Muscle of back (tissue), 11 donors: ENCODE data around the gene RNU1-3. TPM values are rescaled to one million over a fixed set of nuclear protein-coding genes. Genes with fewer than 3 reads are reported as not detected.
"Not testable (repeated sequence)": the region's sequence is repeated elsewhere in the genome, so short reads cannot be mapped to it uniquely, and the experiment has no call there.

Experiments
- DNase-seq, 3 donors: peaks; one replicate each; pipeline versions ENCODE4 v3.0.0 to v3.0.0-alpha.2; 2013
- polyA plus RNA-seq, 10 donors: library from polyadenylated mRNA; unstranded; fragments of 120-200 nt; gene quantifications; one replicate each; pipeline ENCODE4 v1.2.1, GENCODE V29; 2013; ENCODE audit not compliant: insufficient read length in 10 of 10

RNU1-3 gene
- polyA plus RNA-seq, 10 donors = 1.2 TPM; not detected in 9

- DNase-seq = not testable (repeated sequence)
Measured at GRCh38 chr1:16694308-16694702, 27.6 kb upstream of the RNU1-3 start.

DNA sequence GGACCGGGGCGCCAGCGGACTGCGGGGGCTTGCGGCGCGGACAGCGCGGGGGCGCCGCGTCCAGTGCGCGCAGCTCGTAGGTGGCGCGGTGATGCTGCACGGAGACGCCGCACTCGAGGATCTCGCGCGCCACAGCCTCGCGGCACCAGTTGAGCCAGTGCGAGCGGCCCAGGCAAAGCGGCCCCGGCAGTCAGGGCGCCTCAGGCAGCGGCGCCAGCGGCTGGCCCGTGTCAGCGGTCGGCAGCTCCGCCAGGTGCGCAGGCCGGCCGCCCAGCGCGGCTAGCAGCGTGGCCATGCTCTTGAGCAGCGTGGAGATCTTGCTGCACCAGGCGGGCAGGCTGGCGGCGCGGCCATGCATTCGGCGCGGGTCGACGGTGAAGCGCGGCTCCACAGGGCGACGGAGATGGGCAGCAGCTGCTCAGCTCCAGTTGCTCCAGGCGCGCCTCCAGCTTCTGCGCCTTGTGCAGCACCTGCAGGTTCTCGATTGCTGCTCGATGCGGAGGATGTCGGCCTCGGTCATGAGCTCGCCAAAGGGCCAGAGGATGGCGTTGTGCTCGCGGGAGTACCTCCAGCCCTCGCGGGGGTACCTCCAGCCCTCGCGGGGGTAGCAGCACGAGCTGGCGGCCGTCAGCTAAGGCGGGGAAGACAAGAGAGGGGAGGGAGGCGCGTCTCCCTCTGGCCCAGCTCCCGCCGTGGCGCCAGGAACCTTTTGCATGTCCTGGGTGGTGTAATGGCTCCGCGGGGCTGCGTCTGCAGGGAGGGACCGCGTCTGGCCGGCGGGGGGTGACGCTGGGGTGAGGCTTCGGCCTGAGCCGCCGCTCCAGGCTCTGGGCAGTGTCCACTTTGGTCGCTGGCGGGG is 26.9 kb upstream of the RNU1-3 start:
- not testable (repeated sequence) for DNase-seq

DNA sequence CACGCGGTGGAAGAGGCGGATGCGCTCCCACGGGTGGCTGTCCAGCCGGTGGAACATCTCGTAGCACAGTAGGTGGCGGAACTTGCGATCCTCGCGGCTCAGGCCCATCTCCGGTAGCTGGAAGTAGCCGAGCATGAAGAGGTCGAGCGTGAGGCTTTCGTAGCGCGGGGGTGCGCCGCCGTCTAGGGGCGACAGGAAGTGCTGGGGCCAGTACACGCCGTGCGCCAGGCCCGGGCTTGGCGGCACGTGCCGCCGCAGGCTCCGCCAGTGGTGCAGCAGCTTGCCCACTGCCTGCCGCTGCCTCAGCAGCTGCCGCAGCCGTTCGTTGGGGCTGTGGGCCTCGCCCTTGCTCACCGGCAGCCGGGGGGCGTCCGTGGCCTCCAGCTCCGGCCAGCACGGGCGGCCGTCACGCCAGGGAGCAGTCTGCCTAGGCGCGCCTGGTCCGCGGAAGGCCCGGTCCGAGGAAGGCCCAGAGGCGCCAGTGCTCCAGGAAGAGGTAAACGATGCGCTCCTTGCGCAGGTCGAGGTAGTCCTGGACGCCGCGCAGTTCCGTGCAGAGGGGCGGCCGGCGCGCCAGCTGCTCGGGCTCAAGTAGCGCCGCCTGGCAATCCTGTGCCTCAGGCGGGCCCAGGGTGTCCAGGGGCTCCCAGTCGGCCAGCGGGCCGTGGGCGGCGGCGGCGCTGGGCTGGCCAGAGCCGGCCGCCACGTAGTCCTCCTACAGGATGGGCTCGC is 26.1 kb upstream of the RNU1-3 start:
- DNase-seq = not testable (repeated sequence)

GRCh38 chr1:16692283-16692682 is 25.5 kb upstream of the RNU1-3 start:
- not testable (repeated sequence) for DNase-seq

DNA sequence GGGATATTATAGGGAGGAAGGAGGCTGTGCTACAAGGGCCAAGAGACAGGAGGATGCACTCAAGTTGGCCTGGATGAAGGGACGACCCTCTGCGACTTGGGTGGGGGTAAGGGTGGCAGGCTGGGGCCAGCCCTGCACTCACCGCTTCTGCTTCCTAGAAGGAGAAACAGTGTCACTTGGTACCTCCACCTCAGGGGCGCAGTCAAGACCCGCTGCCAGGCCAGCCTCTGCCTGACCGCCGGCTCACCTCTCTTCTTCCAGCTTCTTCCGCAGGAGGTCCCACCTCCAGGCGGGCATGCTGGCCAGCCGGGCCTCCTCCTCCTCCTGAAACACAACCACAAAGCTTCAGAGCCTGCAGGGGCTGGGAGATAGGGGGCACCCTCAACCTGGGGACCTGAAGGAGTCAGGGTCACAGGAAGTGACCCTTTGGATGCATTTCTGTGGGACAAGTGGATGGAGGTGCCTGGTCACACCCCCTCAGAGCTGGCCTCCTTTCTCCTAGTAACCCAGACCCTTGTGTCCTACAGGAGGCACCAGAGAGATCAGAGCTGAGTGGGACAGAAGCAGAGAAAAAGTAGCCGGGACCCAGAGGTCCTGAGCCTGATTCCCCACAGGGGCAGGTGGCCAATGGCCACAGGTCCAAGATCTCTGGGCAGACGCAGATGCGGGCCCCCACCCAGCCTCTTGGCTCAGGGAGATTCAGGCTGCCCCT is 24.4 kb upstream of the RNU1-3 start:
- not testable (repeated sequence) for DNase-seq

GRCh38 chr1:16687132-16687800 is 20.5 kb upstream of the RNU1-3 start:
- not testable (repeated sequence) for DNase-seq

GRCh38 chr1:16685445-16686371 is 19.0 kb upstream of the RNU1-3 start:
- peak in 2 of 3 donors; percentile 3 to 24 for DNase-seq

- DNase-seq = not testable (repeated sequence)
Measured at GRCh38 chr1:16684738-16685337, 18.1 kb upstream of the RNU1-3 start.

DNA sequence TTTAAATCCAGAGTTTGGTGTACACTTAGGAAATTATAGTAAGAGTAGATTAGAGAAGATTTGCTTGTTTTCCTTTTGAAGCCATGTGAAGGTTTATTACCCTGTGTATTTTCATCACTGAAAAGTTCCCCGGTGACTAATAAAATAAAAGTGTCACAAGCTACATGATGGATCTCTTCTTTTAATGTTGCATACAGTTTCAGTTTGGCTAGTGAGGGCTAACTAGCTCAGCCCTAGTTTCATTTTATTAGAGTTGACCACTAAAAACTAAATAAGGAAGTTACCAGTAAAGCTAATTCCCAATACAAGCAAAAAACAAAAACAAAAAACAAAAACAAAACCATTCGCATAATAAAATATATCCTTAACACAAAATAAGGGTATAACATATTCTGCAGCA is 17.4 kb upstream of the RNU1-3 start:
- DNase-seq = not testable (repeated sequence)

DNA sequence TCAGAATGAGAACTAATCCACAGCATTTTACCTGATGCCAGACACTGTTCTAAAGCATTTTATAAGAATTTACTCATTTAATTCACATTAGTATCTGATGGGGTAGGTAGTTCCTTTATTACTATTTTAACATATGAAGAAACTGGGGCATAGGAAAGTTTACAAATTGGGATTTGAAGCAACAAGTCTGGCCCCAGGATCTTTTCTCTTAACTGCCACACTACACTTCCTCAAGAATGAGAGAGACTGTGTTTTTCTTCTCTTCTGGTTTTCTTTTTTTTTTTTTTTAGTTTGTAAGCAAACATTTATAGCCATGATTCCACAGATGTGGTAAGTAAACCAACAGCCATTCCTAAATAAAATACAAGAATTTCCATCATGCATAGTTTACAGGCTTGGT is 16.1 kb upstream of the RNU1-3 start:
- not testable (repeated sequence) for DNase-seq

- not testable (repeated sequence) for DNase-seq
Measured at GRCh38 chr1:16680366-16680765, 13.6 kb upstream of the RNU1-3 start.

GRCh38 chr1:16677552-16678431 is 11.0 kb upstream of the RNU1-3 start:
- DNase-seq = peak; percentile 14 to 18 (median 15)

GRCh38 chr1:16676661-16677523 is 10.1 kb upstream of the RNU1-3 start:
- not testable (repeated sequence) for DNase-seq

- DNase-seq = not testable (repeated sequence)
Measured at GRCh38 chr1:16675118-16675510, 8.4 kb upstream of the RNU1-3 start.

GRCh38 chr1:16673976-16674375 is 7.2 kb upstream of the RNU1-3 start:
- DNase-seq = not testable (repeated sequence)

- DNase-seq = not testable (repeated sequence)
Measured at GRCh38 chr1:16665836-16666235, 912 bp downstream of the RNU1-3 start.

DNA sequence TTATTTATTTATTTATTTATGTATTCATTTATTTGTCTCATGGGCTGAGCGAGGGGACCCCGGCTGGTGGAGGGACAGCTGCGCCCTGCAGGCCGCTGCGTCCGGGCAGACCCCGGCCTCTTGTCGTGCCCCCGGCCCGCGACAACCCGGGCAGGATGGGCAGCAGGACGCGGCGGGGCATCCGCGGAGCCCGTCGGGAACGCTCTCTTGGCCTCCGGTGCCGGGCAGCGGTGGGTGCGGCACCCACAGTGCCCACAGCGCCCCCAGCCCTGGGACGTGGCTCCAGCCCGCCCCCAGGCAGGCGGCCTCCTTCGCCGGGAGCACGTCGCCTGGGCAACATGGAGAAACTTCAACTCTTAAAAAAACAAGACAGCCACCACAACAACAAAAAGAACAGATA is 8.5 kb downstream of the RNU1-3 start:
- DNase-seq = not testable (repeated sequence)
